Heart left ventricle (tissue), 13 donors: ENCODE results near the gene SEMA6D.

Experiments
- CTCF ChIP-seq, 12 donors: fragments of 200-600 bp; sonication (generic) in 4 of 12; IDR thresholded peaks; one replicate each; pipeline versions ENCODE4 v1.5.0 to v1.8.0; 2018 to 2022; ENCODE audit warnings: antibody characterized with exemption in 12 of 12, mild to moderate bottlenecking in 5 of 12
- POLR2A ChIP-seq, 2 donors: fragments of 450-650 bp; IDR thresholded peaks; one replicate each; pipeline ENCODE4 v1.6.1; 2017; ENCODE audit warnings: antibody characterized with exemption in 2 of 2, mild to moderate bottlenecking in 2 of 2, moderate library complexity in 2 of 2
- donor health status: ischemic (EF 13 %, LVEDD 7.1; RV severe dilation, severe dysfunction).
- donor health status: DM: no; HTN: yes; CAD: no.
- donor health status: DM: no; HTN: no; CAD: no.
- donor health status: ischemic (EF 25% LVEDD 6.9; RV normal size, moderate dysfunction).
- donor health status: ischemic (EF 25% LVEDD 5.7; RV mildly dilated, moderate dysfunction).
- donor health status: ischemic (EF 35%, LVEDD 5.7; RV mildly dilated, moderate dysfunction).
- donor health status: nonischemic (EF 11% LVEDD 7.7; RV severe dilation, severe dysfunction).
- donor health status: DM: yes; HTN: yes; CAD: no.
- donor health status: PGD.
- donor health status: ischemic (EF 29% LVEDD 5.4; RV normal size, mild dysfunction).
- donor health status: nonischemic (EF 23%, LVEDD 6.1; RV moderate dilation, normal function).

- TF ChIP-seq CTCF (IDR thresholded peaks at IDR 0.05) (no peak), POLR2A (IDR thresholded peaks at IDR 0.05) (no peak)
Observed at GRCh38 chr15:47791161-47791560, 73.9 kb downstream of the SEMA6D start.
